CD4-positive, alpha-beta T cell treated with Interleukin-21 for 1 hour (primary cell): ENCODE measurements around the gene PLEK2.
A peak's percentile ranks its signal among the peaks of the same experiment; 100 is the strongest.

Experiments used
- DNase-seq: peaks from one replicate; pipeline ENCODE4 v3.0.0-alpha.2; 2020

PLEK2 gene

DNA sequence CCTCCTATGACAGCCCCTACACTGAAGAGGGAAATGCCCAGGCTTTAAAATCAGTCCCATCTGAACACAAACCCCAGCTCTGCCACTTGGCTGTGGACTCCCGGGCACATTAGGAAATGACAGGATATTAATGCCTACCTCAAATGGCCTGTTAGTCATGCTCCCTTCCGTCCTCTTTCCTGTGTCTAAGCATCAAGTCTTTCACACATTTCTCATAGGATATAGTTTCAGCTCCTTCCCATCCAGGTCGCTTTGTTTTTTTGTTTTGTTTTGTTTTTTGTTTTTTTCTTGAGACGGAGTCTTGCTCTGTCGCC, 16.1 kb downstream of the PLEK2 start:
- no peak for DNase-seq

DNA sequence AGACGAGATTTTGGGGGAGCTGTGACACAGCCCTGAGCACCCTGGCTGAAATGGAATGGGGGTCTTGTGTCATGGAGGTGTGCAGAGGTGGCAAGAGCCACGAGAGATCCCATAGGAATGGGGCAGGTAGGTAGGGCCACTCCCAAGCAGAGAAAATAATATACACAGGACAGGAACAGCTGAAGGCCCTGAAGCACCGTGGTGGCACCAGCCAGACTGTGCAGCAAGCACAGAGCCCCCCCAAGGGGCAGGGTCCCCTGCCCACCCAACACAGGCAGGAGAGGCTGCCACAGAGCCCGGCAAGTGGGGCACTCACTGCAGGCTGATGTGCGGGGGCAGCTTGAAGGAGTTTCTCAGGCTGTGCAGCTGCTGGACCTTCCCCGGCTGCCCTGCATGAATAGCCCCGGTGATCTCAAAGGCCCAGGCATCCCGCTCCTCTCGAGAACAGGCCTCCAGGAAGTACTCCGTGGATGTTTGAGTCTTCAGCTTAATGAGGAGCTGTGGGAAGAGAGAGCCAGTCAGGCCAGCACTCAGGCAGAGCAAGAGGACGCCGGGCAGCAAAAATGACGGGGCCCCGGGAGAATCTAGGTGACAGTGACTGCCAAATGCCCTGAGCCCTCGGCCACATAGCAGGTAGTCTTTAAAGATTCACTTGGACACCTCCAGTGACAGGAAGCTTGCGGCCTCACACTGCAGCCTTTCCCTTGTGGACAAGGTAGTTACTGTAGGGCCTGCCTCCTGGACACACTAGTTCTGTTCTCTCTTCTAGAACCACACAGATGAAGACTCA, 16.7 kb downstream of the PLEK2 start:
- DNase-seq: no peak

DNA sequence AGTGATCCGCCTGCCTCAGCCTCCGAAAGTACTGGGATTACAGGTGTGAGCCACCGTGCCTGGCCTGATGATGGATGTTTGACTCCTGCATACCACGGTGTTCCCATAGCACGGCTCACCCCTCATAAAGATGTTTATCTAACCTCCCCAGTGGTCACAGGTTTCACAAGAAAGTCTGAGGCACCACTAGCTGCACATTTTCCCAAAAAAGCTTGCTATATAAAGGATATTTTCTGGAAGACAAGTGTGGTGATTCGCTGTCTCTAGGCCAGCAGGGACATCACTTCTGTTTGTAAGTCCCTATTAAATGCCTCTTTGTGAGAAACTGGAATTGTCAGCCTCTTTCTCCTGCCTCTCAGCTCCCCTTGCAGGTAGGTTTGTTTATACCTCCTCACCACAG, 18.3 kb downstream of the PLEK2 start:
- DNase-seq: no peak

DNA sequence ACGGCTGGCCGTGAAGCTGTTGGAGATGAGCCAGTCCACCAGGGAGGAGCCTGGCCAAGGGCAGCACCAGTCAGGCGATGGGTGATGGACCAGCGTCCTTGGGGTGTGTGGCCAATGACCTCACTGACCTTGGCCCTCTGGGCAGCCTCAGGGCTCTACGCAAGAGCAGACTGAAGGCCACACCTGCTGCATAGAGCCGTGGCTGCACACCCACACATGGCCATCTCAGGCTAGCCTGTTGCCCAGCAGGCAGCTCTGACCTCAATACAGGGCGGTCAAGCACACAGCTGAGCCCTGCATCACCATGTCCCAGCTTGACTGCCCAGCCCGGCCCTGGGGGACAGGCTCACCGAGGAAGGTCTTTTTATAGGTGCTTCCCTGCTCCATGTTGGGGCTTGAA, 19.2 kb downstream of the PLEK2 start:
- DNase-seq: no peak

DNA sequence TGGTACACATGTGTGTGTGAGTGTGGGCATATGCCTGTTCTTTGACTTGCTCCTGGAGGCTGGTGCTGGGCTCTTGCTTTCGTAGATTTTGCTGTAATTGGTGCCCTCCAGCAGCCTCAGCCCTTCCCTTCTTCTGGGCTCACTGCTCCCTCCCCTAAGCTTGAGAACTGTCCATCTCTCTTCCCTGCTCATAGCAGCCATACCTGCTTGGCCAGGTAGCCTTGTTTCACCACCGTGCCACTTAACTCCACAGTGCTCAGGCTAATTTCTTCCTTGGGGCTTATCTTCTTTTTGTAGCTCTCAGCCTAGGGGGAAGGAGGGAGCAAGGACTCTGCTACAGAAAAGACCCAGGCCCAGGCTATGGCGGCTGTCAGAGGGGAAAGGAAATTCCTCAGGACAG, 19.8 kb downstream of the PLEK2 start:
- no peak for DNase-seq

DNA sequence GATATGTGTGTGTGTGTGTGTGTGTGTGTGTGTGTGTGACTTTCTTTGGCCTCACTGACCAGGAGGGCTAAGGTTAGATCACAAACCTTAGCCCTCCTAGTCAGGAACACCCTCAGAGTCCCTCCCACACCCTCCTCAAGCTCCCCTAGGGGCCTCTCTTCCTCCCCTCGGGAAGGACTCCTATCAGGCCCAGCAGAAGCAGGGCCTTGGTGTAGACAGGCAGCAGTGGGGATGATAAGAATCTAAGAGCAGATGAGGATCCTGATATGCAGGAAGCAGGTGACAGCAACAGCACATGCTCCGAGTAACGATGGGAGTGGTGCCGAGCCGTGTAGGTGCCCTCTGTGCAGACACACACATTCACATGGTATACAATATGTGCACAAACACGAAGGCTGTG, 20.7 kb downstream of the PLEK2 start:
- DNase-seq: no peak

- DNase-seq: no peak
Measured at GRCh38 chr14:67389811-67390534, 22.0 kb downstream of the PLEK2 start.

- no peak for DNase-seq
Measured at GRCh38 chr14:67389275-67389674, 22.7 kb downstream of the PLEK2 start.

- DNase-seq: no peak
Measured at GRCh38 chr14:67387195-67387594, 24.8 kb downstream of the PLEK2 start.

- DNase-seq: no peak
Measured at GRCh38 chr14:67385618-67386017, 26.3 kb downstream of the PLEK2 start.

DNA sequence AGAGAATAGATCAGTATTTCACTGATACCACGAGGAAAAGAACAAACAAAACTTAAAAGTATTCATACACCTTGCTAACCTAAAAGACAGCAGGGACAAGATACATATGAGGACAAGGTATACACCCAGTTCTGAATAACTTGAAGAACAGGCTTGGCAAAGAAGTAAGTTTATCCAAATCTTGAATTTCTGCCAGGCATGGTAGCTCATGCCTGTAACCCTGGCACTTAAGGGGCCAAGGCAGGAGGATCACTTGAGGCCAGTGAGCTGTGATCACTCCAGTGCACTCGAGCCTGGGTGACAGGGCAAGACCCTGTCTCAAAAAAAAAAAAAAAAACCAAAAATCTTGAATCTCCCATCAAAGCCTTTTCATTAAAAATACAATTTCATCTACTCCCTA, 26.8 kb downstream of the PLEK2 start:
- no peak for DNase-seq

DNA sequence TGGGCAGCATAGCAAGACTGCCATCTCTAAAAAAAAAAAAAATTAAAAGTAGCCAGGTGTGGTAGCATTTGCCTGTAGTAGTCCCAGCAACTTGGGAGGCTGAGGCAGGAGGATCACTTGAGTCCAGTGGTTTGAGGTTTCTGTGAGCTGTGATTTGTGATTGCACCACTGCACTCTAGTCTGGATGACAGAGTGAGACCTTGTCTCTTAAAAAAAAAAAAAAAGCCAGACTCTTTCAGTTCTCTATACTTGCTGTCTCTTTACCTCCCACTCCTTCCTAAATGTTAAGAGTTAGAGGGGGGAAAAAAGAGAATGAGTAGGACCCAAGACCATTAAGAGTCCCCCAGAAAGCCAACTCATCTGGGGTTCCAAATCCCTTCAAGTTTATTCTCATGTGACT, 34.0 kb downstream of the PLEK2 start:
- no peak for DNase-seq

DNA sequence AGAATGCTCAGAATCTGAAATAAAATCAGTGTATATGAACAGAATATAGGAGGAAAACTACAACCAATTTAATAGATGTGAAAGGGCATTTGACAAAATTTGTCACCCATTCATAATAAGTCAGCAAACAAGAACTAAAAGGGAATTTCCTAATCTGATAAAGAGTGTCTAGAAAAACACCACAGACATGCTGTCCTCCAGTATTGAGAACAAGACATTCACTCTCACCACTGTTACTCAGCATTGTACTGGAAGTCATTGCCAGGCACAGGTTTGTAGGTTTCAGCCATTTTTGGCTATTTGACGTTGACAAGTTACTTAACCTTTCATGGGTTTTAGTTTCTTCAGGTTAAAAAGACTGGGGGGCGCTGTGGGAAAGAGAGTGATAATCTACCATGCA, 38.6 kb downstream of the PLEK2 start:
- no peak for DNase-seq

- no peak for DNase-seq
Measured at GRCh38 chr14:67372833-67373232, 39.1 kb downstream of the PLEK2 start.

DNA sequence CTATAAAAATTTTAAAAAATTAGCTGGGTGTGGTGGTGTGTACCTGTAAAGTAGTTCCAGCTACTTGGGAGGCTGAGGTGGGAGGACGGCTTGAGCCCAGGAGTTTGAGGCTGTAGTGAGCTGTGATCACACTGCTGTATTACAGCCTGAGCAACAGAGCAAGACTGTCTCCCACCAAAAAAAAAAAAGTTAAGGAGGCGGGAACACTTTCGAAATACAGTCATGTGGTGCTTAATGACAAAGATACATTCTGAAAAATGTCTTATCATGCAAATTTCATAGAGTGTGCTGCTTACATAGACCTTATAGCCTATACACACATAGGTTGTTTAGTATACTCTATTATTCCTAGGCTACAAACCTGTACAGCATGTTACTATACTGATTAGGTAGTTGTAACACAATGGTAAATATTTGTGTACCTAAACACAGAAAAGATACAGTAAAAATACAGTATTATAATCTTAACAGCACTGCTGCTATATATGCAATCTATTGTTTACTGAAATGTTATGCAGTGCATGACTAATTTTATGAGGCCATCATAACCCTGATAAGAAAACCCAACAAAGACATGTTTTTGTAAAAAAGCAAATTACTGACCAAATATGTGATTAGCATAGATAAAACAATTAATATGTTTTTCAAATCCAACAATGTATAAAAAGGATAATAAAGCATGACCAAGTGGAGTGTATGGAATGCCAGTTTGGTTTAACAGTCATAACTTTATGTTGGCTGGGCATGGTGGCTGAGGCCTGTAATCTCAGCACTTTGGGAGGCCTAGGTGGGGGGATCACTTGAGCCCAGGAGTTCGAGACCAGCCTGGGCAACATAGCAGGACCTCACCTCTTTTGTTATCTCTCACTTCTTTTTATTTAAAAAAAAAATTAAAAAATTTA, 40.5 kb downstream of the PLEK2 start:
- no peak for DNase-seq

DNA sequence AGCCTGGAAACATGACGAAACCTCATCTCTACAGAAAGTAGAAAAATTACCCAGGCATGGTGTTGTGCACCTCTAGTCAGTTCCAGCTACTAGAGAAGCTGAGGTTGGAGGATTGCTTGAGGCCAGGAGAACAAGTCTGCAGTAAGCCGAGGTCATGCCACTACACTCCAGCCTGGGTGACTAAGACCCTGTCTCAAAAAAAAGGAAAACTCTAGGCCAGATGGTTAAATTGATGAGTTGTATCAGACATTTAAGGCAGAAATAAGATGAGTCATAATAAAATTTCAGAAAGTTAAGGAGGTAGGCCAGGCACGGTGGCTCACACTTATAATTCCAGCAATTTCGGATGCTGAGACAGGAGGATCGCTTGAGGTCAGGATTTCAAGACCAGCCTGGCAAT, 41.1 kb downstream of the PLEK2 start:
- no peak for DNase-seq

GRCh38 chr14:67365476-67365875, 46.5 kb downstream of the PLEK2 start:
- no peak for DNase-seq

DNA sequence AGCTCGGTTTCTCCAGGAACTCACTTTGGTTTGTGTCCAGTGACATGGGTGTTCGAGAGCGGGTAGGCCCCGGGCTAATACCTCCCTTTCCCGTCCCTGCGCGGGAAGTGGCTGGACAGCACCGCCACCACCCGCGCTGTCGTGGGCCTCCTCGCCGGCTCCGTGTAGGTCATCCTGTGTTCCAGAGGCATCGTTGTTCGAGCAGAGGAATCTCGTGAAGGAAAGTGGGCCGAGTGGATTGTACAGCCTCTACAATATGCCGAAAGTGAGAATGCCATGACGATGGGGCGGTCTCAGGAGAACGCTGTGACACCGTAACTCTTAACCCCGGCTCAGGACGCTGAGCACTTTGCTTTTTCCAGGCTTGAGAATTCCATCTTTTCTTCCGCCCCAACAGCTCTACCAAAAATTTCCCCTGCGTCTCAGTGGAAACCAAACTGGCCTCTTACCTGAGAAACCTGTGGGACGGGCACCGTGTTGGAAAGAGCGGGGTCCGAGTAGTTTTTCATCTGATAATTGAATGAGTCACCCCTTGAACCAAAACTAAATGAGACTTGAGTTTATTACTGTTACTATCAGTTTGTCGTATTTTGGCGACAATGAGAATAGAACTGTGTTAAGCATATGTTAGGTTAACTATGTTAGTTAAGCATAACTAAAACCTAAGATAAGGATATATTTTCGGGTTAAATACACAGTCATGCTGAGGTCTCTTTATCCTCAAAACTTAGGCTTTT, 51.3 kb downstream of the PLEK2 start:
- DNase-seq: no peak

DNA sequence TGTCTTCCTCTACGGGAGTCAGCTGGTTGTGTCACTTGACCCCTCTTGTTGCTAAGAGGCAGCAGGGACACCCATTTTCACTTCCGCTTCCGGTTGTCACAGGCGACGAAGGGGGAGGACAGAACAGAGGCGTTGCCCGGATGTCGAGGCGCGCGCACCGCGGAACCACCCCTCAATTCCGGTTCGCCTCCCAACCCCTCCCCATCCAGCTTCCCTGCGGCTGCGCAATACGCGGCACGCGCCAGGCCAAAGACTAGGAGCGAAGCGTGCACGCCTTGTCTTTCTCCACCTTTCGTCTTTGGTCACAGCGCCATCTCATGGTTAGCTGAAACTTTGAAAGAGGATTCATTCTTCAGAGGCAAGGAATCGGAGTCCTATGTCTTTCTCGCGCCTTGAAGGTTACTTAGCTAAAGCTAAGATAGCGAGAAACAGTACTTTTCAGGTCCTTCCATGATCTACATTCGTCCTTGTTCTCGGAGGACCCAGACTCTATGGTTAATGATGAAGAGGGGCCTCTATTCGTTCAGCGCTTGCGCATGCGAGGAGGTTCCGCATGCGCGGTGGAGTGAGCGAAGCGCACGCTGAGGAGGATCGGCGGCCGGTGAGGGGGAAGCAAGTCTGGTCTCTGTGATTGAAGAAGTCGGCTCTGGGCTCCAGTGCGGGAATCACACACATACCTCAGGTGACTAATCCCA, 52.0 kb downstream of the PLEK2 start, which contains the start of the genes ATP6V1D and EIF2S1:
Gene ATP6V1D, minus strand, starts transcription at position 30 of the 695 bp plus-strand sequence. CDS start 106 bp downstream, outside the sequence.
Gene EIF2S1, plus strand, starts transcription at position 554 of the 695 bp plus-strand sequence. CDS start 4,440 bp downstream, outside the sequence.
- peak; percentile 100 for DNase-seq

DNA sequence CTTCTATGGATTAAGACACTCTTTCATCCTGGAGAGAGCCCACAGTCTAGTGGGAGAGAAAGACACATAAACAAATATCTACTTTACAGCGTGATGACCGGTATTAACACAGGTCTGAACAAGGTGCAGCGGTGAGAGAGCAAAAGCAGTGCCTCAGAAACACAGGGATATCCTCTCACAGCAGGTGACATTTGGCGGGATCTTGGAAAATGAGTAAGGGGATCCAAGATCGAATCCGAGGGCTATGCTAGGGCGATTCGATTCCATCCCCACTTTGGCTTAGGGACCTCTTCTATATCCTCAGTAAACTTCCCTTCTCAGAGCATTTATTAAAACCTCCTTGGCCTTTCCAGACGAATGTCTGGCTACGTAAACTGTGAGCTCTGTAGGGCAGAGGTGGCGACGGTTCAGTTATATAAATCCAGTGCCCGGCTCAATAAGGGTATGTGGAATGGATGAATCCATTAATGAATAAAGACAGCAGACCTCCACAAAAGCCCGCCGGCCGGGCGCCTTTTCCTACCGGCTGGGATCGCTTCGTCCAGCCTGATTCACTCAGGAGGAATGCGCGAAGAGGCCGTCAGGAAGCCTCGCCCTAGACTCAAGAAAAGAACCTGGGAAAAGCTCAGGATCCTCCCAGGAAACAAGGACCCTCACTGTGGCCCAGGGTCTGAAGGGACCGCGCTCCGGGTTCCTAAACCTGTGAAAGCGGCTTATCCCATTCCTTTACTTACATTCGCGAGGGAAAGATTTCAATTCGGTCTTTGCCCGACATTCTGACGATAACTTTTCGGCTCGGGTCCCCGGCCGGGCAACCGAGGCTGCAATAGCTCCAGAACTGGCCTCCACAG, 52.8 kb downstream of the PLEK2 start:
- no peak for DNase-seq

- DNase-seq: no peak
Measured at GRCh38 chr14:67357969-67358354, 54.0 kb downstream of the PLEK2 start.
